Uterus (tissue), 4 donors: ENCODE data around the gene UGT1A3. TPM values are rescaled to one million over a fixed set of nuclear protein-coding genes. Genes with fewer than 3 reads are reported as not detected.

Experiments used
- DNase-seq, 2 donors: peaks; one replicate each; pipeline ENCODE4 v3.0.0-alpha.2; 2019 to 2020
- H3K27ac ChIP-seq, 2 donors: fragments of 200-600 bp; sonication (generic); 1 replicate in 1 of 2; 2 replicates in 1 of 2; pipeline ENCODE4 v1.5.1; 2016 to 2018
- H3K27me3 ChIP-seq, 2 donors: fragments of 200-600 bp; sonication (generic); one replicate each; pipeline ENCODE4 v1.5.1; 2018 to 2019; ENCODE audit warnings: control low read depth in 1 of 2
- H3K36me3 ChIP-seq, 2 donors: fragments of 200-600 bp; sonication (generic); one replicate each; pipeline ENCODE4 v1.5.1; 2019; ENCODE audit warnings: control low read depth in 1 of 2
- H3K4me1 ChIP-seq, 2 donors: fragments of 200-600 bp; sonication (generic); one replicate each; pipeline ENCODE4 v1.5.1; 2018 to 2019; ENCODE audit warnings: control low read depth in 1 of 2
- H3K4me3 ChIP-seq, 2 donors: fragments of 200-600 bp; sonication (generic); 1 replicate in 1 of 2; 2 replicates in 1 of 2; pipeline ENCODE4 v1.5.1; 2018 to 2019; ENCODE audit warnings: mild to moderate bottlenecking in 1 of 2
- H3K9me3 ChIP-seq, 2 donors: fragments of 200-600 bp; sonication (generic); one replicate each; pipeline ENCODE4 v1.5.1; 2019; ENCODE audit warnings: control low read depth in 1 of 2
- CTCF ChIP-seq, 4 experiments: fragments of 200-600 bp in 2 of 4; fragments of 450-650 bp in 2 of 4; sonication (generic) in 2 of 4; IDR thresholded peaks; one replicate each; pipeline ENCODE4 v1.5.1; 2016 to 2019; ENCODE audit warnings: antibody characterized with exemption in 4 of 4, mild to moderate bottlenecking in 2 of 4, moderate library complexity in 1 of 4
- POLR2A ChIP-seq, 2 donors: fragments of 450-650 bp; IDR thresholded peaks; one replicate each; pipeline ENCODE4 v1.6.1; 2016; ENCODE audit warnings: antibody characterized with exemption in 2 of 2, mild to moderate bottlenecking in 1 of 2, moderate library complexity in 1 of 2
- intact Hi-C: fragments of 100-400 bp; cut with DNase I; formaldehyde crosslinking; loops from one replicate; pipeline ENCODE4 v1.15.1; 2023; ENCODE audit warnings: low total_unique reads
- total RNA-seq, 4 donors: library from RNA; depleted of rRNA in 3 of 4; stranded (reverse); fragments of >200 nt in 3 of 4; gene quantifications; one replicate each; pipeline versions ENCODE4 v1.1.0 to v1.2.4, GENCODE V29; 2014 to 2023
- donor health status: DM: yes; HTN: yes; CAD: no.

Gene UGT1A3
- total RNA-seq, 4 donors from 2014 or later: not detected

GRCh38 chr2:233794128-233794658, 65.4 kb downstream of the UGT1A3 start:
- intact Hi-C loops: no loop called here
- Histone ChIP-seq H3K27ac (no peak overlapping the region), H3K9me3 (no peaks in the 10 kb centered on the region), H3K4me1 (no peaks in the 10 kb centered on the region), H3K4me3 (no peak overlapping the region), H3K36me3 (no peaks in the 10 kb centered on the region), H3K27me3 (no peaks in the 10 kb centered on the region)
- TF ChIP-seq POLR2A (IDR thresholded peaks at IDR 0.05) (no peak), CTCF (IDR thresholded peaks at IDR 0.05) (no peak)
- no peak for DNase-seq

GRCh38 chr2:233795735-233796171, 66.9 kb downstream of the UGT1A3 start:
- Histone ChIP-seq H3K4me3 (no peak overlapping the region), H3K9me3 (no peaks in the 10 kb centered on the region), H3K4me1 (no peaks in the 10 kb centered on the region), H3K36me3 (no peaks in the 10 kb centered on the region), H3K27me3 (no peaks in the 10 kb centered on the region), H3K27ac (no peak overlapping the region)
- intact Hi-C loops: no loop called here
- no peak for DNase-seq
- TF ChIP-seq CTCF (IDR thresholded peaks at IDR 0.05): no peak
- TF ChIP-seq POLR2A (IDR thresholded peaks at IDR 0.05): no peak

GRCh38 chr2:233796254-233796653, 67.4 kb downstream of the UGT1A3 start:
- no peaks in the 10 kb centered on the region for H3K36me3 ChIP-seq
- TF ChIP-seq CTCF (IDR thresholded peaks at IDR 0.05): no peak
- TF ChIP-seq POLR2A (IDR thresholded peaks at IDR 0.05): no peak
- no peaks in the 10 kb centered on the region for H3K27me3 ChIP-seq
- intact Hi-C loops: no loop called here
- H3K4me3 ChIP-seq: no peak overlapping the region
- DNase-seq: no peak
- no peaks in the 10 kb centered on the region for H3K9me3 ChIP-seq
- H3K4me1 ChIP-seq: no peaks in the 10 kb centered on the region
- H3K27ac ChIP-seq: no peak overlapping the region

GRCh38 chr2:233798335-233799086, 69.7 kb downstream of the UGT1A3 start:
- Histone ChIP-seq H3K4me1 (no peaks in the 10 kb centered on the region), H3K27me3 (no peaks in the 10 kb centered on the region), H3K27ac (no peak overlapping the region), H3K4me3 (no peak overlapping the region), H3K36me3 (no peaks in the 10 kb centered on the region), H3K9me3 (no peaks in the 10 kb centered on the region)
- no peak for DNase-seq
- intact Hi-C loops: no loop called here
- TF ChIP-seq CTCF (IDR thresholded peaks at IDR 0.05): no peak
- no peak for TF ChIP-seq POLR2A (IDR thresholded peaks at IDR 0.05)

- H3K4me3 ChIP-seq: no peak overlapping the region
- no peak overlapping the region for H3K27ac ChIP-seq
- TF ChIP-seq POLR2A (IDR thresholded peaks at IDR 0.05) (no peak), CTCF (IDR thresholded peaks at IDR 0.05) (no peak)
- intact Hi-C loops: no loop called here
- no peaks in the 10 kb centered on the region for H3K27me3 ChIP-seq
- no peaks in the 10 kb centered on the region for H3K36me3 ChIP-seq
- no peaks in the 10 kb centered on the region for H3K9me3 ChIP-seq
- DNase-seq: no peak
- no peaks in the 10 kb centered on the region for H3K4me1 ChIP-seq
Observed at GRCh38 chr2:233799087-233799665, 70.3 kb downstream of the UGT1A3 start.
